ENCODE measurements around the gene TSPYL2. TPM values are rescaled to one million over a fixed set of nuclear protein-coding genes. Genes with fewer than 3 reads are reported as not detected.

Gene TSPYL2
- total and polyA plus RNA-seq, 2 of the 8 experiments (the other 6 are each of a cell fraction or from before 2014, with no cell fraction given) = 13.4 to 13.7 TPM

DNA sequence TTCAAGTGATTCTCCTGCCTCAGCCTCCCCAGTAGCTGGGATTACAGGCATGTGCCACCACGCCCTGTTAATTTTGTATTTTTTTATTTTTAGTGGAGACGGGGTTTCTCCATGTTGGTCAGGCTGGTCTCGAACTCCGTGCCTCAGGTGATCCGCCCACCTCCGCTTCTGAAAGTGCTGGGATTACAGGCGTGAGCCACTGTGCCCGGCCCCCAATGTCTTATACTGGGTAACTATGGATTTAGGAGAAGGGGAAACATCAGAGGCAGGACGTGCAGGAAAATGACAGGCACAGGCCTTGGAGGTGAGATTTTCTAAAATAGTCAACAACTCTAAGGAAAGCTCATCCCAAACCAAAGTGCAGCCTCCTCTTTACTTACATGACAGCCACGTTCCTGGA is 11.1 kb upstream of the TSPYL2 start:
- Histone ChIP-seq H3K23me2 (ENCODE audit: low read depth, low read length) (peaks cover 3% of the 10 kb centered on the region; the same call in 1 of the 2 replicates), H3K4me1 (replicated peaks in 1 of 4; ENCODE audit: control insufficient read depth in 3 of 4, insufficient read depth in 4 of 4, low read length in 3 of 4) (peaks cover 0 to 5% (median 1%) of the 10 kb centered on the region in 4 experiments; a peak in 1 of 7 replicates), H3K4ac (replicated peaks; ENCODE audit: insufficient read length, low read depth, low read length) (no peak overlapping the region), H3K4me3 (ENCODE audit: extremely low read depth in 1 of 4, insufficient read depth in 2 of 4, low read depth in 3 of 4, low read length in 4 of 4) (no peak overlapping the region), H2BK20ac (ENCODE audit: low read length) (no peak overlapping the region), H3K27ac (ENCODE audit: low read depth, low read length) (no peak overlapping the region), H3K79me2 (ENCODE audit: control insufficient read depth in 1 of 2, insufficient read depth in 2 of 2, low read length in 2 of 2) (no peaks in the 10 kb centered on the region), H3K36me3 (ENCODE audit: control insufficient read depth in 2 of 4, insufficient read depth in 4 of 4, low read length in 3 of 4) (no peaks in the 10 kb centered on the region), H3K79me1 (ENCODE audit: low read depth, low read length) (no peaks in the 10 kb centered on the region), H4K5ac (ENCODE audit: insufficient read length, low read depth, low read length) (no peak overlapping the region), H2BK15ac (ENCODE audit: low read length) (no peak overlapping the region), H3K18ac (ENCODE audit: extremely low read depth, low read length) (no peak overlapping the region), H2BK120ac (replicated peaks; ENCODE audit: low read depth, low read length) (no peak overlapping the region), H4K91ac (replicated peaks; ENCODE audit: insufficient read length, low read length) (no peak overlapping the region), H2BK12ac (ENCODE audit: low read depth, low read length) (no peak overlapping the region), H2AK5ac (ENCODE audit: low read depth, low read length) (no peak overlapping the region), H3K14ac (ENCODE audit: insufficient read length) (no peak overlapping the region), H3K4me2 (ENCODE audit: insufficient read depth in 1 of 2, low read depth in 2 of 2, low read length in 2 of 2) (peak overlapping the region in 1 of 2 experiments; percentile 51; a peak in 1 of 4 replicates), H3K56ac (replicated peaks; ENCODE audit: insufficient read length, low read depth, low read length) (no peak overlapping the region), H2AFZ (ENCODE audit: low read length) (no peak overlapping the region), H3K9me3 (ENCODE audit: insufficient read depth in 2 of 2, low read depth in 1 of 2, low read length in 1 of 2) (no peaks in the 10 kb centered on the region), H4K8ac (ENCODE audit: extremely low read depth, insufficient read depth, low read length) (no peak overlapping the region), H4K20me1 (replicated peaks in 1 of 2; ENCODE audit: control insufficient read depth in 1 of 2, insufficient read depth in 2 of 2, low read length in 2 of 2) (no peaks in the 10 kb centered on the region), H2BK5ac (ENCODE audit: low read depth, low read length) (no peak overlapping the region), H3K27me3 (replicated peaks in 1 of 4; ENCODE audit: control insufficient read depth in 3 of 4, extremely low read depth in 1 of 4, insufficient read depth in 3 of 4, low read length in 3 of 4) (no peaks in the 10 kb centered on the region), H3K23ac (ENCODE audit: insufficient read length) (no peak overlapping the region), H3K9ac (replicated peaks in 1 of 4; ENCODE audit: extremely low read depth in 1 of 4, low read depth in 3 of 4, low read length in 3 of 4) (no peak overlapping the region)
- WGBS, 2 experiments (ENCODE audit: extremely low coverage in 1 of 2, insufficient coverage in 1 of 2, insufficient read length in 1 of 2, insufficient replicate concordance in 2 of 2, low coverage in 1 of 2, low lambda C conversion rate in 2 of 2, missing lambda C conversion rate in 1 of 2) = 91% methylated on average over 10 of the region's 10 CpGs; no CpG with 5 or more reads in 1 of the 2 experiments
- ChIA-PET CTCF (ENCODE audit: partially characterized antibody) (interaction anchor here (1.0 to 1.9 kb wide), 5 partner anchors 16 to 52 kb away, joined by 3 to 7 read pairs (median 4); no protein-coding TSS in a partner anchor), POLR2A (ENCODE audit: partially characterized antibody) (no interaction called here)
- FAIRE-seq (no peak), DNase-seq (ENCODE audit: low read depth in 1 of 2, low spot score in 2 of 2) (no peak)
- TF ChIP-seq SIX5 (IDR thresholded peaks at IDR 0.05; ENCODE audit: low read depth, low read length) = no peak
